Suprapubic skin (tissue), 4 donors: ENCODE results near the gene SMAD5. TPM values are rescaled to one million over a fixed set of nuclear protein-coding genes. Genes with fewer than 3 reads are reported as not detected.

ENCODE experiments used
- DNase-seq, 2 donors: peaks; one replicate each; pipeline ENCODE4 v3.0.0-alpha.2; 2019; ENCODE audit warnings: low spot score in 2 of 2
- H3K27ac ChIP-seq: fragments of 200-600 bp; sonication (generic); one replicate; pipeline ENCODE4 v1.5.1; 2019
- H3K27me3 ChIP-seq: fragments of 200-600 bp; sonication (generic); one replicate; pipeline ENCODE4 v1.5.1; 2019
- H3K36me3 ChIP-seq: fragments of 200-600 bp; sonication (generic); one replicate; pipeline ENCODE4 v1.5.1; 2019
- H3K4me1 ChIP-seq: fragments of 200-600 bp; sonication (generic); one replicate; pipeline ENCODE4 v1.5.1; 2019
- H3K4me3 ChIP-seq: fragments of 200-600 bp; sonication (generic); one replicate; pipeline ENCODE4 v1.5.1; 2019; ENCODE audit warnings: mild to moderate bottlenecking
- H3K9me3 ChIP-seq: fragments of 200-600 bp; sonication (generic); one replicate; pipeline ENCODE4 v1.5.1; 2019
- CTCF ChIP-seq, 2 donors: fragments of 200-600 bp in 1 of 2; fragments of 450-650 bp in 1 of 2; sonication (generic) in 1 of 2; IDR thresholded peaks; one replicate each; pipeline ENCODE4 v1.5.1; 2016 to 2019; ENCODE audit warnings: antibody characterized with exemption in 2 of 2, mild to moderate bottlenecking in 1 of 2, moderate library complexity in 1 of 2
- EP300 ChIP-seq: sonication (generic); formaldehyde crosslinking; IDR thresholded peaks from one replicate; pipeline ENCODE4 v1.6.1; 2017; ENCODE audit warnings: antibody characterized with exemption
- POLR2A ChIP-seq, 2 donors: fragments of 450-650 bp; IDR thresholded peaks; one replicate each; pipeline ENCODE4 v1.6.1; 2017; ENCODE audit warnings: antibody characterized with exemption in 2 of 2, mild to moderate bottlenecking in 2 of 2, moderate library complexity in 2 of 2
- POLR2AphosphoS5 ChIP-seq, 3 donors: sonication (generic); formaldehyde crosslinking; IDR thresholded peaks; one replicate each; pipeline ENCODE4 v1.6.1; 2017; ENCODE audit warnings: antibody characterized with exemption in 3 of 3
- WGBS: methylation state at CpG from one replicate; pipeline ENCODE4 v1.1.5; 2018; 5-methylcytosine and 5-hydroxymethylcytosine counted together
- total RNA-seq, 4 donors: library from RNA; depleted of rRNA; stranded (reverse); fragments of >200 nt; gene quantifications; one replicate each; pipeline ENCODE4 v1.1.0, GENCODE V29; 2016

The SMAD5 gene
- total RNA-seq, 4 donors from 2014 or later, result 63.3 to 119 (median 74.9) TPM

- no peaks in the 10 kb centered on the region for H3K4me1 ChIP-seq
- no peak for DNase-seq
- TF ChIP-seq POLR2AphosphoS5 (IDR thresholded peaks at IDR 0.05), result no peak
- TF ChIP-seq EP300, result no peak
- TF ChIP-seq POLR2A (IDR thresholded peaks at IDR 0.05), result no peak
- no peak for TF ChIP-seq CTCF (IDR thresholded peaks at IDR 0.05)
- no peaks in the 10 kb centered on the region for H3K36me3 ChIP-seq
- WGBS, result 66% methylated on average over 3 of the region's 4 CpGs
- no peak overlapping the region for H3K27ac ChIP-seq
- no peak overlapping the region for H3K4me3 ChIP-seq
- H3K9me3 ChIP-seq, result no peaks in the 10 kb centered on the region
- peaks cover 5% of the 10 kb centered on the region for H3K27me3 ChIP-seq
These were observed 73.3 kb downstream of the SMAD5 start for GRCh38 chr5:136205941-136206340.

DNA sequence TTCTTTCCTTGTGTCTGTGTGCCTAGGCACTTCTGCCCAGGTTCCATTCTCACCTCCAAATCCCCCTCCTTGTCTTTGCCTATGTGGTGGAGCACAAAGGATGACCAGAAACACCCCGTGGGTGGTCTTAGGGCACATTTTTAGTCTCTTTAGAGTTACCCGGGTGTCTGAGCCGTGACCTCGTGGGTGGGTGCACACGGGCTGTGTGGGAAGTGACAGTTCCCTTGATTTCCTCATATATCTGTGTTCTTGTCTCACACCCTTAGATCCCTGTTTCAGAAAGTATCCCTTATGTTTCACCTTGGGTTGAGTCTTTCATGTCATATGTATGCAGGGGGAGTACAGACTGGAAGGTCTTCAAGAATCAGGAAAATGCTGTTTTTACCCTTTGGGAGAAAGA lies 73.7 kb downstream of the SMAD5 start:
- no peaks in the 10 kb centered on the region for H3K36me3 ChIP-seq
- DNase-seq, result no peak
- H3K27me3 ChIP-seq, result peaks cover 4% of the 10 kb centered on the region
- no peak overlapping the region for H3K27ac ChIP-seq
- H3K4me3 ChIP-seq, result no peak overlapping the region
- no peaks in the 10 kb centered on the region for H3K9me3 ChIP-seq
- H3K4me1 ChIP-seq, result no peaks in the 10 kb centered on the region
- TF ChIP-seq EP300 (no peak), CTCF (IDR thresholded peaks at IDR 0.05) (no peak), POLR2A (IDR thresholded peaks at IDR 0.05) (no peak), POLR2AphosphoS5 (IDR thresholded peaks at IDR 0.05) (no peak)
- 83% methylated on average over 5 of the region's 5 CpGs for WGBS

- Histone ChIP-seq H3K36me3 (no peaks in the 10 kb centered on the region), H3K9me3 (no peaks in the 10 kb centered on the region), H3K4me3 (no peak overlapping the region), H3K27ac (no peak overlapping the region), H3K27me3 (peaks cover 14% of the 10 kb centered on the region), H3K4me1 (no peaks in the 10 kb centered on the region)
- no peak for TF ChIP-seq CTCF (IDR thresholded peaks at IDR 0.05)
- no peak for TF ChIP-seq POLR2A (IDR thresholded peaks at IDR 0.05)
- no peak for TF ChIP-seq EP300
- TF ChIP-seq POLR2AphosphoS5 (IDR thresholded peaks at IDR 0.05), result no peak
- DNase-seq, result no peak
- 91% methylated on average over 7 of the region's 7 CpGs for WGBS
These were observed 75.0 kb downstream of the SMAD5 start for GRCh38 chr5:136207631-136208030.

GRCh38 chr5:136208916-136209315 lies 76.3 kb downstream of the SMAD5 start:
- DNase-seq, result no peak
- Histone ChIP-seq H3K9me3 (no peaks in the 10 kb centered on the region), H3K27me3 (peaks cover 24% of the 10 kb centered on the region), H3K4me1 (no peaks in the 10 kb centered on the region), H3K36me3 (no peaks in the 10 kb centered on the region), H3K4me3 (no peak overlapping the region), H3K27ac (no peak overlapping the region)
- TF ChIP-seq POLR2A (IDR thresholded peaks at IDR 0.05) (no peak), EP300 (no peak), CTCF (IDR thresholded peaks at IDR 0.05) (no peak), POLR2AphosphoS5 (IDR thresholded peaks at IDR 0.05) (no peak)
- WGBS, result 88% methylated on average over 3 of the region's 3 CpGs

DNA sequence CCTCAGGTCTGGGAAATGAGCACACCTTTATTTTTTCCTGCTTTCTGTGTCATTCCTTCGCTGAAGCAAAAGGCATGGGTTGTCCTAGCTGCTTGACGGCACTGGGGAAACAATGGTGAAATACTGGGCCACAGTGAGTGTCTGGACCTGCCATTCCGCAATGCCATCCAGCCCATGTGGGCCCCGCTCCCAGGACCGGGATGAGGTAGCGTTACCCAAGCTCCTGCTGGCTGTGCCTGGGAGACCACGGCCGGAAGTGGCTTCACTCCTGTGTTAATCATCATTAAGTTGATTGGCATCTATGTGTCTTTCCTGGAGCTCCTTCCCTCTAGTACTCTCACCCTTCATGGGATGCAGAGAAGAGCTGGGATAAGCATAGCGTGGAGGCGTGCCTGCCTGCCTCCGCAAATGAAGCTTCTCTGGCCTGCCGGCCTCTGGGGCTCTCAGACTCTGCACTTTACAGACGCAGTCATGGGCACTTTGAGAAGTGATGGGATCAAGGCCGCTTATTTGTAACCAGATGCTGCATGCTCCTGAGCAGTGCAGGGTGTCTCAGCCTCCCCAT lies 76.8 kb downstream of the SMAD5 start:
- no peaks in the 10 kb centered on the region for H3K36me3 ChIP-seq
- no peaks in the 10 kb centered on the region for H3K9me3 ChIP-seq
- H3K27me3 ChIP-seq, result peaks cover 26% of the 10 kb centered on the region
- H3K4me1 ChIP-seq, result no peaks in the 10 kb centered on the region
- no peak for DNase-seq
- no peak overlapping the region for H3K4me3 ChIP-seq
- no peak for TF ChIP-seq POLR2AphosphoS5 (IDR thresholded peaks at IDR 0.05)
- no peak for TF ChIP-seq POLR2A (IDR thresholded peaks at IDR 0.05)
- no peak for TF ChIP-seq CTCF (IDR thresholded peaks at IDR 0.05)
- no peak for TF ChIP-seq EP300
- no peak overlapping the region for H3K27ac ChIP-seq
- 93% methylated on average over 10 of the region's 14 CpGs for WGBS
